GM18861 (cell line): ENCODE data around the gene GNAT3.

Experiments
- ATAC-seq: cut with Tn5 transposase; IDR thresholded peaks from one replicate; pipeline ENCODE4 v1.9.1; 2021; ENCODE audit not compliant: unreplicated experiment

Gene GNAT3

GRCh38 chr7:80505900-80506500, 5.9 kb downstream of the GNAT3 start:
- ATAC-seq, result no peak

DNA sequence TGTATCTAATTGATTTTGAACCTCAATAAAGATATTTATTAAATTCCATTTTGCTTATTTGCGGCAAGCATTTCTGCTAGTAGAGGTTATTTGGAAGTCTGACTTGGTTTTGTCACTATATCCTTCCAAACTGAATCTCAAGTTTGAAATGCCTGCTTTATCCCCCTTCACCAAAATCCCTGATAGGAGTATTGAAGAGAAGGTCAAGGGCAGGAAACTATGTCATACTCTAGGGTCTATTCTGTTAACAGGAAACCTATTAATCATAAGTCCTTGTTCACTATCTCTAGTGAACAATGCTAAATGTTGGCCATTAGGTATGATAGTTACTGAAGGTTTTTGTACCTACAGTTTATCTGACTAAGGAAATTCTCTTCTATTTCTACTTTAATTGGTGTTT, 11.5 kb downstream of the GNAT3 start:
- ATAC-seq, result no peak

- no peak for ATAC-seq
Measured at GRCh38 chr7:80499350-80499953, 12.4 kb downstream of the GNAT3 start.

DNA sequence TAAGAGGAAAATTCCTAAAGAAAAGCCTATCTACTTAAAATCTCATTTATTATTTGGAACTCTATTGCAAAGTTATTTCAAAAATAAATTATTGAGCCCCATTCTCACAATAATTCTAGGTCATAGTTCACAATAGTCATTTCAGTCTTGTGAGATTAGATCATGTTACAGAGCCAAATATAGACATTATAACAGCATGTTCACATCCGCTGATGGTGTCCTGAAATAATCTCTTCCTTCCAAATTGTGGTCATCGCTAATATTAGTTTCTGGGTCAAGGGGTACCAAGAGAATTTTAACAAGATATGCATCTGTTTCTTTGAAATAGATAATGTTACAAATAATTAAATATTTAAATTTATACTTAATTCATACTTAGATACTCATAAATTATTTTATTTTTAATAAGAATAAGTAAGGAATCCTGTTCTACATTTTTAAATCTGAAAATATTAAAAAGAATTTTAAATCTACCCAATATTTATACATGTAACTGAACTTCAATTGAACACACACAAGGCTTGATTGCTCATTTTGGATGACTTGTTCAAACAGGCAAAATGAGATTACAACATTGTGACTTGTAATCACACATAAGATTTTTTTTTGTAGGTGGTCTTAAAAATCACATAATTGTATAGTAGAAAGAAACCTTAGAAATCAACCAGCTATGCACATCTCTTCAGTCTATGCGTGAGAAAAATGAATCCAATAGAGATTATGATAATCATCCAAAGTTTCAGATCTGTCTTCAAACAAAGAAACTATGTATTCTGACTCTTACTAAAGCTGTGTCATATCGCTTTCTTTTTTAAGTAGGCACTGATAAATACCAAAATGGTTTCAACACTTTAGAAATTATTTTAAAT, 13.1 kb downstream of the GNAT3 start:
- ATAC-seq, result no peak

DNA sequence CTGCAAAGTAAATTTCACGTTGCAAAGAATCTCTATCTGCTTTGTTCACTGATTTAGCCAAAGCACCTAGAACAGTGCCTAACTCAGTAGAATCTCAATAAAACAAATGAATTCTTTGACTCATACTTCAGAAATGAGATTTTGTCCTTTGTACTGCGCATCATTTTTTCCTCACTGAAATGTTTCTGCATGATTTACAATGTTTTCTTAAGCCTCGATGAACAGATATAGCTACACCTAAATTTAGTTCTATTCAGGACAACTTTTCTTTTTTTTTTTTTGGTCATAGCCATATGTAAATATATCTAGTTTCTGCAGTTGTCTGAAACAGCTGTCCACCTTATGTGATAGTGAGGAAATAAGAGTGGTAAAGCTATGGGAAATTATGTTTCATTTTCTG, 15.3 kb downstream of the GNAT3 start:
- no peak for ATAC-seq

DNA sequence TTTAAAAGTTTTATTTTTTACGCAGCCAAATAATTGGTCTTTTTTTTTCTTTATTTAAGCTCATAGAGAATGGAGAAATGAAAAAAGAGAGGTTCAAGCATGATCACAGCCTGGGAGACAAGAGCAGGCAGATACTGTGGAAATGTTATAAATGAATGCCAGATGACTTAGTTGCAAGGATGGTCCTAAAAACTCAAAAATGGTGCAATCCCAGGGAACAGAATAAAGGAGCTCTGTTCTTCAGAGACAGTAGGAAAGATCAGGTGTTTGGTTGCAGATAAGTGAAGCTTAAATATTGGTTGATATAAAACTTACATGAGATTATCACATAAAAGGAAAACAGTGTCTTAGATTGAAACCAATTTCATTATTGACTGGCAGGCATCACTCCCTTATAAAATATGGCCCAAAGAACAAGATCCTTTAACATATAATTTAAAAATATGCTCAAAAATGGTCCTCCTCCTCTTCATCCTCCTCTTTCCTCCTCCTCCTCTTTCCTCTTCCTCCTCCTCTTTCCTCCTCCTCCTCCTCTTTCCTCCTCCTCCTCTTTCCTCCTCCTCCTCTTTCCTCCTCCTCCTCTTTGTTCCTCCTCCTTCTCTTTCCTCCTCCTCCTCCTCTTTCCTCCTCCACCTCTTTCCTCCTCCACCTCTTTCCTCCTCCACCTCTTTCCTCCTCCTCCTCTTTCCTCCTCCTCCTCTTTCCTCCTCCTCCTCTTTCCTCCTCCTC, 18.6 kb downstream of the GNAT3 start:
- no peak for ATAC-seq

- ATAC-seq, result no peak
Measured at GRCh38 chr7:80491462-80491861, 20.4 kb downstream of the GNAT3 start.

DNA sequence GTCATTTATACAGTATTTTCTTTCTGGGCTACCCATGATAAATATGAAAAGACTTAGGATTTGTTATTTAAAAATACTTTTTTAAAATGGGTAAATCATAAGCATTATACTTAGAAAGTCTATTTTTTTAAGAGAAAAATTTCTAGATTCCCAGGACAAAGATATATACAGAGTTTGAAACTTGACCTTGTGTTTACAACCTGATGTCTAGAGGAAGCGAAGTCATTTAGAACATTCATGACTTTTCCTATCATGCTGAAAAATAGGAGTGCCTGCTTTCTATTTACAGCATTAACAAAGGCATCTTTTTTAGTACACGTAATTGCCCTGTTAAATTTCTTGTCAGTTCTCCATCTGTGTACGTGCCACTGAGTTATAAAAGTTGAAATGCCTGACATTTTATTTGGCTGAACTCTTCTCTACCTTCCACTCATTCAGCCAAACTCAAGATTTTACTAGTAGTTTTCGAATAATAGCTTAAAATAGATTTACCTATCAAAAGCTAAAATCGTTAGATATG, 23.0 kb downstream of the GNAT3 start:
- no peak for ATAC-seq

DNA sequence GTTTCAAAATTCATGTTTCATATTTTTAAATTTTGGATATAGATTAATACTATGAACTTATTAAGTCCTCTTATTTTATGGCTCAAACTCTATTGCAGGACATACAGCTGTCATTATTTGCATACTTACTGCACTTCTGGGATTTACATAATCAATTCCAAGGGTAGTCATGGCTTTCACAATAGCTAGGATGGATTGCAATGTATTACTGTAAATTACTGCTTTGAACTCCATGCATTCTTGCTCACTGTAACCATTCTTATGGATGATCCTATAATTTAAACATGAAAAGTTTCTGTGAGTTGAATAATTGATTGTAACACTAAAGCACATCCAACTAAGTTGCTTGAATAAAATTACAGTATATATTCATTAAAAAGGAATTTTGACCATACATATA, 23.5 kb downstream of the GNAT3 start:
- ATAC-seq, result no peak

GRCh38 chr7:80485721-80486120, 26.1 kb downstream of the GNAT3 start:
- no peak for ATAC-seq

- no peak for ATAC-seq
Measured at GRCh38 chr7:80482950-80483349, 28.9 kb downstream of the GNAT3 start.

GRCh38 chr7:80481196-80481884, 30.5 kb downstream of the GNAT3 start:
- no peak for ATAC-seq

GRCh38 chr7:80480566-80480965, 31.3 kb downstream of the GNAT3 start:
- ATAC-seq, result no peak

- no peak for ATAC-seq
Measured at GRCh38 chr7:80478683-80479082, 33.2 kb downstream of the GNAT3 start.

GRCh38 chr7:80476035-80476434, 35.8 kb downstream of the GNAT3 start:
- no peak for ATAC-seq

DNA sequence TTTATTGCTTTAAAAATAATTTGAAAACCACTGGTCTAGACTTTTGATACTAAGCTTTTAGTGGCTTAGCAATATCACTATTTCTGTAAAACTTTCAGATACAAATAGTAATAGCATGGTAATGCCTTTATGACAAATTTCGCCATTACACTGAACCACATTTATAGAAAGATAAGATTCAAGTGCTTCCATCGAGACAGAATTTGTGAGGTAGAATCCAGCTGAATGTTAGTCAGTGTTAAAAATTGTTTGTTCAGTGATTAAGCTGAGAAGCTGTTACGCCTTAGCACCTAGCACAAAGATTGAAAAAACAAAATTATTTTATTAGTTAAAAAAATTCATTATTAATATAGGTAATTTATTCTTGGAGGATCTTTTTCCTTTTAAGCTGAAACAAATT, 36.5 kb downstream of the GNAT3 start:
- no peak for ATAC-seq

- no peak for ATAC-seq
Measured at GRCh38 chr7:80473751-80474150, 38.1 kb downstream of the GNAT3 start.

GRCh38 chr7:80472491-80473200, 39.2 kb downstream of the GNAT3 start:
- ATAC-seq, result no peak

GRCh38 chr7:80468931-80469714, 42.7 kb downstream of the GNAT3 start:
- ATAC-seq, result no peak
